ENCODE results near the gene FSTL4. TPM values are rescaled to one million over a fixed set of nuclear protein-coding genes. Genes with fewer than 3 reads are reported as not detected.

The FSTL4 gene
- total and polyA plus RNA-seq, 4 donors, result 2.3 to 6.4 (median 5.5) TPM

DNA sequence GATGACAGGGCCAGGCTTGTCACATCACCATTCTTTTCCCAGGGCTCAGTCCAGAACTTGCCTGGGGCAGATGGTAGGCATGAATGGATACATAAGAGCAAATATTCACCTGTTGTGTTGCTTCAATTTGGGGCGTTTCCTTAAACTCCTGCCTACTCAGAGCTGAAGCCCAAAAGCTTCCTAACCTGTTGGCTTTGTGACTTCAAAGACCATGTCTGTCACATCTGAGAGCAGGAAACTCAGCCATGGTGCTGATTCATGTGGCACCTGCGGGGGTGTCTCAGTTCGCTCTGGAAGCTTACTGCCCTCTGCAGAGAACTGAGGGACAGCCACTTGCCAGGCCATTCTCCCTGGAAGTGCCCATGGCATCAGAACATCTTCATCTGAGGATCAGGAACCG lies 313.9 kb downstream of the FSTL4 start:
- Histone ChIP-seq H3K27ac (ENCODE audit: low read depth, low read length) (no peak overlapping the region), H3K36me3 (ENCODE audit: control insufficient read depth, insufficient read depth, low read length) (no peaks in the 10 kb centered on the region), H3K4me1 (ENCODE audit: control insufficient read depth, insufficient read depth, low read length) (no peaks in the 10 kb centered on the region), H3K4me3 (ENCODE audit: low read depth, low read length) (no peak overlapping the region), H3K9me3 (ENCODE audit: control insufficient read depth, insufficient read depth, low read length) (no peaks in the 10 kb centered on the region), H3K27me3 (ENCODE audit: control insufficient read depth, insufficient read depth, low read length) (no peaks in the 10 kb centered on the region)
- DNase-seq (ENCODE audit: low read depth in 4 of 6, low spot score in 6 of 6), result no peak
- WGBS (ENCODE audit: insufficient coverage), result 91% methylated on average over 4 of the region's 4 CpGs

DNA sequence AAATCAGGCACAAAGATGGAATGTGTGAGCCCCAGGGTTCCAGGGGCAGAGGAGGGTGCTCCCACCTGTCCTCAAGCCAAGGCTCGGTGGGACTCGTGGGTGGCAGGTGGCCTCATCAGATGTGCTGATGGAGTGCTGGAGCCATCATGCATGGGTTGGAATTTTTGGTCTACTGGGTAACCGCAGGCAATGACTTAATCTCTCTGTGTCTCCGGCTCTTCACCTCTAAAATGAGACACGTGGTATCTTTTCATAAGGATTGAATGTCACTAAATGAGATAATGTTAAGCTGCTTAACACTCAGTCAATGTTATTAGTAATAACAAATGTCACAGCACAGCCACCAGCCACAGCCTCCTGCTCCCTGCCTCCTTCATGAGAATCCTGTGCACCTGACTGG lies 315.0 kb downstream of the FSTL4 start:
- H3K27me3 ChIP-seq (ENCODE audit: control insufficient read depth, insufficient read depth, low read length), result no peaks in the 10 kb centered on the region
- 78% methylated on average over 2 of the region's 5 CpGs for WGBS (ENCODE audit: insufficient coverage)

DNA sequence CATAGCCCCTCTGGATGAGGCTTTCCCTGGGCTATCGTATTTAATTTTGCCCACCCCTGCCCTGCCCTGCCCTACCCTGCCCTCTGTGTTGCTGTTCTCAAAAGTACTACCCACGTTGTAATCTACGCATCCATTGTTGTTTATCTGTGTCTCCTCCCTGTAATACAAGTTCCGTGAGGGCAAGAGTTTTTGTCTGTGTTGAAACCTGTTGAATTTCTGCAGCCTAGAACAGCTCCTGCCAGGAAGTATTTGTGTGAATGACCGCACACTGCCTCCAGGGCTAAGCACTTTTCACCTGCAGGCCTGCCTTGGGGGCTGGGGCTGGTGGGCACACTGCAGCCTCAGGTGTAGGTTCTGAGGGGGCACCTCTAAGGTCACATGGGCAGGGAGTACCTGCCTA lies 315.7 kb downstream of the FSTL4 start:
- Histone ChIP-seq H3K27me3 (ENCODE audit: control insufficient read depth, insufficient read depth, low read length) (no peaks in the 10 kb centered on the region), H3K36me3 (ENCODE audit: control insufficient read depth, insufficient read depth, low read length) (no peaks in the 10 kb centered on the region), H3K4me1 (ENCODE audit: control insufficient read depth, insufficient read depth, low read length) (no peaks in the 10 kb centered on the region), H3K27ac (ENCODE audit: low read depth, low read length) (no peak overlapping the region), H3K4me3 (ENCODE audit: low read depth, low read length) (no peak overlapping the region), H3K9me3 (ENCODE audit: control insufficient read depth, insufficient read depth, low read length) (no peaks in the 10 kb centered on the region)
- WGBS (ENCODE audit: insufficient coverage), result 86% methylated on average over 3 of the region's 5 CpGs
- DNase-seq (ENCODE audit: low read depth in 4 of 6, low spot score in 6 of 6), result no peak

More for the DNA sequence above, 315.0 kb downstream of the FSTL4 start:
- Histone ChIP-seq H3K36me3 (ENCODE audit: control insufficient read depth, insufficient read depth, low read length) (no peaks in the 10 kb centered on the region), H3K9me3 (ENCODE audit: control insufficient read depth, insufficient read depth, low read length) (no peaks in the 10 kb centered on the region), H3K27ac (ENCODE audit: low read depth, low read length) (no peak overlapping the region), H3K4me3 (ENCODE audit: low read depth, low read length) (no peak overlapping the region), H3K4me1 (ENCODE audit: control insufficient read depth, insufficient read depth, low read length) (no peaks in the 10 kb centered on the region)
- DNase-seq (ENCODE audit: low read depth in 4 of 6, low spot score in 6 of 6), result no peak

GRCh38 chr5:133295520-133295919 lies 316.8 kb downstream of the FSTL4 start:
- Histone ChIP-seq H3K27ac (ENCODE audit: low read depth, low read length) (no peak overlapping the region), H3K27me3 (ENCODE audit: control insufficient read depth, insufficient read depth, low read length) (no peaks in the 10 kb centered on the region), H3K4me3 (ENCODE audit: low read depth, low read length) (no peak overlapping the region), H3K9me3 (ENCODE audit: control insufficient read depth, insufficient read depth, low read length) (no peaks in the 10 kb centered on the region), H3K36me3 (ENCODE audit: control insufficient read depth, insufficient read depth, low read length) (no peaks in the 10 kb centered on the region), H3K4me1 (ENCODE audit: control insufficient read depth, insufficient read depth, low read length) (no peaks in the 10 kb centered on the region)
- DNase-seq (ENCODE audit: low read depth in 4 of 6, low spot score in 6 of 6), result no peak
- WGBS (ENCODE audit: insufficient coverage), result 85% methylated on average over 3 of the region's 3 CpGs

DNA sequence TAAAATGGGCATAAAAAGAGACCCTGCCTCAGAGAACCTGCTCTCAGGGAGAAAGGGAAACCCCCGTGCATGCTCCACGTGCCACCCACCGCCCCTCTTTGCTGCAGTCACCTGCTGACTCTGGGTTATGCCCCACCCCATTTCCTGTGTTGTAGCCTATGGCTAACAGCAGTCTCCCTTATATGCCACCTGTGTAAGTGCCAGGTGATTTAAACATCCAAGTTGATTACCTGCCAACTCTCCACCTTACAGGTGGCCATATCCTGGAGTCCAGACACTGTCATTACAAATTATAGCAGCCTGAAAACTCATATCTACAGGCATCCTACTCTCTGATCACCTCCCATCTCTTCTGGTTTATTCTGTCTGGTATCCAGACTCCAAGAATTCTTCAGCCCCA lies 318.0 kb downstream of the FSTL4 start:
- Histone ChIP-seq H3K4me1 (ENCODE audit: control insufficient read depth, insufficient read depth, low read length) (no peaks in the 10 kb centered on the region), H3K4me3 (ENCODE audit: low read depth, low read length) (no peak overlapping the region), H3K36me3 (ENCODE audit: control insufficient read depth, insufficient read depth, low read length) (no peaks in the 10 kb centered on the region), H3K9me3 (ENCODE audit: control insufficient read depth, insufficient read depth, low read length) (no peaks in the 10 kb centered on the region), H3K27ac (ENCODE audit: low read depth, low read length) (no peak overlapping the region), H3K27me3 (ENCODE audit: control insufficient read depth, insufficient read depth, low read length) (no peaks in the 10 kb centered on the region)
- whole genome bisulfite sequencing (ENCODE audit: insufficient coverage), result 86% methylated on average over 3 of the region's 3 CpGs
- no peak for DNase-seq (ENCODE audit: low read depth in 4 of 6, low spot score in 6 of 6)

DNA sequence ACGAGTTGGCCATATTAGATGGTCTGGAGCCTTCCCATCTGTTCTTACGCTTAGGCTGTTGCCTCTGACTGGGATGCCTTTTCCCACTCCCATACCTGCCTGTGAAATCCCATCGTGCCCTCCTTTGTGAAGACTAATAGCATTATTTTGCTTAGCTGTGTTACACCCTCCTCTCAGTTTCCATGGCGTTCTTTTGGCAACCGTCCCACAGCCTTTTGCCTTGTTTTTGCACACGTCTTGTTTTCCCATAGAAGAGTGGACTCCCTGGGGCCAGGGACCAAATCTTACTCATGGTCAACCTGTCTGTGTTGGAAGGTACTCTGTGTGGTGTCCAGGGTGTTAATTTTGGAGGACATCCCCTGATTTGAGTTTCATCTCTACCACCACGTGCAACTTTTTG lies 318.4 kb downstream of the FSTL4 start:
- H3K36me3 ChIP-seq (ENCODE audit: control insufficient read depth, insufficient read depth, low read length), result no peaks in the 10 kb centered on the region
- no peaks in the 10 kb centered on the region for H3K9me3 ChIP-seq (ENCODE audit: control insufficient read depth, insufficient read depth, low read length)
- no peak overlapping the region for H3K27ac ChIP-seq (ENCODE audit: low read depth, low read length)
- H3K27me3 ChIP-seq (ENCODE audit: control insufficient read depth, insufficient read depth, low read length), result no peaks in the 10 kb centered on the region
- WGBS (ENCODE audit: insufficient coverage), result 44% methylated on average over 7 of the region's 7 CpGs
- DNase-seq (ENCODE audit: low read depth in 4 of 6, low spot score in 6 of 6), result peak in 2 of 6 donors; percentile 27 to 63
- H3K4me3 ChIP-seq (ENCODE audit: low read depth, low read length), result no peak overlapping the region
- H3K4me1 ChIP-seq (ENCODE audit: control insufficient read depth, insufficient read depth, low read length), result no peaks in the 10 kb centered on the region

DNA sequence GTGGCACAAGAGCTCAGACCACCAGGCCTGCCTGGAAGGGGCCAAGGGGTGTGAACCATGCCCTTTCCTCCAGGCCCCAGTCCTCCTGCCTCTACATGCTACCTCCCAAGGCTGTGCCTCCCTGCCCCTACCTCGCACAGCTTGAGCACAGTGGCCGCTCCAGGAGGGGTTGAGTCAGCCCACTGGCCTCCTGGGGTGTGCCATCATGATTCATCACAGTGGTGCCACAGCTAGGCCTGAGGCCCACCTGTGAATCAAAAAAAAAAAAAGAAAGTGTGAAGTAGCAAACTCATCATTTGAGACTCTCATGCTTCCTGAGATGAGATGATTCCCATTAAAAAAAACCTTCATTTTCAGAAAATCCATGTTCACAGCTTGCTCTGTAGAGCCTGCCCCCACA lies 320.0 kb downstream of the FSTL4 start:
- no peak overlapping the region for H3K4me3 ChIP-seq (ENCODE audit: low read depth, low read length)
- no peak overlapping the region for H3K27ac ChIP-seq (ENCODE audit: low read depth, low read length)
- 89% methylated on average over 2 of the region's 2 CpGs for WGBS (ENCODE audit: insufficient coverage)
- H3K4me1 ChIP-seq (ENCODE audit: control insufficient read depth, insufficient read depth, low read length), result no peaks in the 10 kb centered on the region
- no peak for DNase-seq (ENCODE audit: low read depth in 4 of 6, low spot score in 6 of 6)
- no peaks in the 10 kb centered on the region for H3K9me3 ChIP-seq (ENCODE audit: control insufficient read depth, insufficient read depth, low read length)
- no peaks in the 10 kb centered on the region for H3K27me3 ChIP-seq (ENCODE audit: control insufficient read depth, insufficient read depth, low read length)
- no peaks in the 10 kb centered on the region for H3K36me3 ChIP-seq (ENCODE audit: control insufficient read depth, insufficient read depth, low read length)

- DNase-seq (ENCODE audit: low read depth in 4 of 6, low spot score in 6 of 6), result no peak
- H3K4me3 ChIP-seq (ENCODE audit: low read depth, low read length), result no peak overlapping the region
- H3K36me3 ChIP-seq (ENCODE audit: control insufficient read depth, insufficient read depth, low read length), result no peaks in the 10 kb centered on the region
- H3K27me3 ChIP-seq (ENCODE audit: control insufficient read depth, insufficient read depth, low read length), result no peaks in the 10 kb centered on the region
- H3K27ac ChIP-seq (ENCODE audit: low read depth, low read length), result no peak overlapping the region
- 91% methylated on average over 4 of the region's 4 CpGs for WGBS (ENCODE audit: insufficient coverage)
- H3K4me1 ChIP-seq (ENCODE audit: control insufficient read depth, insufficient read depth, low read length), result no peaks in the 10 kb centered on the region
- no peaks in the 10 kb centered on the region for H3K9me3 ChIP-seq (ENCODE audit: control insufficient read depth, insufficient read depth, low read length)
These were observed 320.8 kb downstream of the FSTL4 start for GRCh38 chr5:133291524-133291923.

- no peaks in the 10 kb centered on the region for H3K9me3 ChIP-seq (ENCODE audit: control insufficient read depth, insufficient read depth, low read length)
- H3K27me3 ChIP-seq (ENCODE audit: control insufficient read depth, insufficient read depth, low read length), result no peaks in the 10 kb centered on the region
- H3K4me1 ChIP-seq (ENCODE audit: control insufficient read depth, insufficient read depth, low read length), result peaks cover 2% of the 10 kb centered on the region
- 72% methylated on average over 11 of the region's 17 CpGs for WGBS (ENCODE audit: insufficient coverage)
- no peaks in the 10 kb centered on the region for H3K36me3 ChIP-seq (ENCODE audit: control insufficient read depth, insufficient read depth, low read length)
- H3K4me3 ChIP-seq (ENCODE audit: low read depth, low read length), result no peak overlapping the region
- DNase-seq (ENCODE audit: low read depth in 4 of 6, low spot score in 6 of 6), result no peak
- no peak overlapping the region for H3K27ac ChIP-seq (ENCODE audit: low read depth, low read length)
These were observed 321.6 kb downstream of the FSTL4 start for GRCh38 chr5:133290669-133291240.

- no peak for DNase-seq (ENCODE audit: low read depth in 4 of 6, low spot score in 6 of 6)
- no peak overlapping the region for H3K4me3 ChIP-seq (ENCODE audit: low read depth, low read length)
- H3K9me3 ChIP-seq (ENCODE audit: control insufficient read depth, insufficient read depth, low read length), result no peaks in the 10 kb centered on the region
- no peaks in the 10 kb centered on the region for H3K36me3 ChIP-seq (ENCODE audit: control insufficient read depth, insufficient read depth, low read length)
- no peak overlapping the region for H3K27ac ChIP-seq (ENCODE audit: low read depth, low read length)
- H3K4me1 ChIP-seq (ENCODE audit: control insufficient read depth, insufficient read depth, low read length), result peaks cover 4% of the 10 kb centered on the region
- H3K27me3 ChIP-seq (ENCODE audit: control insufficient read depth, insufficient read depth, low read length), result no peaks in the 10 kb centered on the region
- 69% methylated on average over 9 of the region's 9 CpGs for WGBS (ENCODE audit: insufficient coverage)
These were observed 322.5 kb downstream of the FSTL4 start for GRCh38 chr5:133289686-133290367.
